ENCODE results near the gene MLEC.

DNA sequence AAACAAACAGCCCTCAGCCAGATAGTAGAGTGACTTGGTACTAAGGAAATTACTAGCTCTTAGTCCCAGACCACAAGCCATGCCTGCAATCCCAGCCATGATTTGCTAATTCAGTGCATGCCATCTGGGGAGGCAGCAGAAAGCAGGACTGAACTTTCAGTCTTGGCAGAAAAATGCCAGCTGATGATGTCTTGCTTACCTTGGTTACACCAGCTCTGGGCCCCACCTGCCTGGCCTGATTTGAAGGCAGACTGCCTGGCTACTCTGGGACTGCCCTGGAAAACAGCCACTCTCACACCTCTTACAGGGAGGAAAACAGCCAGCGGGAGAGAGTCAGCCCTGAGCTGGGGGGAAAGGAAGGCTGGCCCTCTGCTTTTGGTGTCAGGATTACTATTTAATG lies 18.7 kb downstream of the MLEC start:
- TF ChIP-seq POLR2A (IDR thresholded peaks at IDR 0.05) (no peak), EP300 (IDR thresholded peaks at IDR 0.05; ENCODE audit: low read depth) (no peak)
- TF ChIP-seq, protein P1, sequence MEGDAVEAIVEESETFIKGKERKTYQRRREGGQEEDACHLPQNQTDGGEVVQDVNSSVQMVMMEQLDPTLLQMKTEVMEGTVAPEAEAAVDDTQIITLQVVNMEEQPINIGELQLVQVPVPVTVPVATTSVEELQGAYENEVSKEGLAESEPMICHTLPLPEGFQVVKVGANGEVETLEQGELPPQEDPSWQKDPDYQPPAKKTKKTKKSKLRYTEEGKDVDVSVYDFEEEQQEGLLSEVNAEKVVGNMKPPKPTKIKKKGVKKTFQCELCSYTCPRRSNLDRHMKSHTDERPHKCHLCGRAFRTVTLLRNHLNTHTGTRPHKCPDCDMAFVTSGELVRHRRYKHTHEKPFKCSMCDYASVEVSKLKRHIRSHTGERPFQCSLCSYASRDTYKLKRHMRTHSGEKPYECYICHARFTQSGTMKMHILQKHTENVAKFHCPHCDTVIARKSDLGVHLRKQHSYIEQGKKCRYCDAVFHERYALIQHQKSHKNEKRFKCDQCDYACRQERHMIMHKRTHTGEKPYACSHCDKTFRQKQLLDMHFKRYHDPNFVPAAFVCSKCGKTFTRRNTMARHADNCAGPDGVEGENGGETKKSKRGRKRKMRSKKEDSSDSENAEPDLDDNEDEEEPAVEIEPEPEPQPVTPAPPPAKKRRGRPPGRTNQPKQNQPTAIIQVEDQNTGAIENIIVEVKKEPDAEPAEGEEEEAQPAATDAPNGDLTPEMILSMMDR (IDR thresholded peaks at IDR 0.05): no peak

Data from transverse colon (tissue), 3 donors.